HepG2 (cell line): ENCODE data around the gene GLRB. TPM values are rescaled to one million over a fixed set of nuclear protein-coding genes. Genes with fewer than 3 reads are reported as not detected.

Experiments
- CENPBD1 ChIP-seq: sonication (generic); formaldehyde crosslinking; IDR thresholded peaks from 2 replicates; pipeline ENCODE4 v1.8.0; 2022; ENCODE audit warnings: missing genetic modification reagents, low read depth, mild to moderate bottlenecking, borderline replicate concordance
- CHD2 ChIP-seq: IDR thresholded peaks from 2 replicates; pipeline ENCODE4 v1.6.1; 2011; ENCODE audit warnings: low read depth, low read length, improper control_type of control experiment
- KLF16 ChIP-seq, 2 experiments: sonication (generic) in 1 of 2; formaldehyde crosslinking in 1 of 2; IDR thresholded peaks; 2 replicates each; pipeline versions ENCODE4 v1.6.1 to v1.8.0; 2016 to 2023; ENCODE audit warnings: missing genetic modification reagents in 2 of 2, missing compliant biosample characterization in 1 of 2
- KMT2A ChIP-seq: sonication (generic); formaldehyde crosslinking; IDR thresholded peaks from 2 replicates; pipeline ENCODE4 v1.4.0; 2020; ENCODE audit warnings: missing genetic modification reagents
- NR1H2 ChIP-seq: sonication (generic); formaldehyde crosslinking; IDR thresholded peaks from 2 replicates; pipeline ENCODE4 v1.8.1; 2022; ENCODE audit warnings: low read depth, missing genetic modification reagents, borderline replicate concordance
- ONECUT2 ChIP-seq: sonication (generic); formaldehyde crosslinking; IDR thresholded peaks from 2 replicates; pipeline ENCODE4 v1.4.0; 2020; ENCODE audit warnings: missing genetic modification reagents
- PHF8 ChIP-seq: sonication (generic); formaldehyde crosslinking; IDR thresholded peaks from 2 replicates; pipeline ENCODE4 v1.5.0; 2020; ENCODE audit warnings: missing genetic modification reagents
- PPARG ChIP-seq: conservative IDR thresholded peaks from 2 replicates; pipeline ENCODE4 v1.6.1; 2016; ENCODE audit warnings: missing biosample characterization, missing genetic modification reagents
- REL ChIP-seq: sonication (generic); formaldehyde crosslinking; conservative IDR thresholded peaks from 2 replicates; pipeline ENCODE4 v1.8.0; 2022; ENCODE audit warnings: mild to moderate bottlenecking, missing genetic modification reagents, moderate library complexity
- SP140L ChIP-seq: sonication (generic); formaldehyde crosslinking; IDR thresholded peaks from 2 replicates; pipeline ENCODE4 v1.4.0; 2020; ENCODE audit warnings: missing genetic modification reagents, borderline replicate concordance
- ZNF260 ChIP-seq: sonication (generic); formaldehyde crosslinking; IDR thresholded peaks from 2 replicates; pipeline ENCODE4 v1.4.0; 2020; ENCODE audit warnings: missing genetic modification reagents, low read depth, mild to moderate bottlenecking, borderline replicate concordance
- ZNF292 ChIP-seq: sonication (generic); formaldehyde crosslinking; IDR thresholded peaks from 2 replicates; pipeline ENCODE4 v1.8.1; 2022; ENCODE audit warnings: mild to moderate bottlenecking, low read depth, missing genetic modification reagents, borderline replicate concordance
- ZNF335 ChIP-seq: sonication (generic); formaldehyde crosslinking; IDR thresholded peaks from 2 replicates; pipeline ENCODE4 v1.4.0; 2020; ENCODE audit warnings: missing genetic modification reagents
- ZNF510 ChIP-seq: sonication (generic); formaldehyde crosslinking; IDR thresholded peaks from 2 replicates; pipeline ENCODE4 v1.4.0; 2020; ENCODE audit warnings: low read depth, mild to moderate bottlenecking, missing genetic modification reagents
- ZNF564 ChIP-seq: sonication (generic); formaldehyde crosslinking; IDR thresholded peaks from 2 replicates; pipeline ENCODE4 v1.8.1; 2023; ENCODE audit warnings: mild to moderate bottlenecking, missing genetic modification reagents
- ZNF577 ChIP-seq: sonication (generic); formaldehyde crosslinking; IDR thresholded peaks from 2 replicates; pipeline ENCODE4 v1.4.0; 2020; ENCODE audit warnings: mild to moderate bottlenecking, low read depth, missing genetic modification reagents, borderline replicate concordance
- ZNF780A ChIP-seq: sonication (generic); formaldehyde crosslinking; IDR thresholded peaks from 2 replicates; pipeline ENCODE4 v1.8.0; 2022; ENCODE audit warnings: mild to moderate bottlenecking, missing genetic modification reagents, moderate library complexity
- ZNF782 ChIP-seq: sonication (generic); formaldehyde crosslinking; IDR thresholded peaks from 2 replicates; pipeline ENCODE4 v1.4.0; 2020; ENCODE audit warnings: missing genetic modification reagents, mild to moderate bottlenecking, borderline replicate concordance
- ZNF891 ChIP-seq: sonication (generic); formaldehyde crosslinking; IDR thresholded peaks from 2 replicates; pipeline ENCODE4 v1.5.0; 2020; ENCODE audit warnings: mild to moderate bottlenecking, missing genetic modification reagents
- polyA plus RNA-seq, 8 experiments: library from polyadenylated mRNA; depleted of rRNA in 3 of 8; stranded (reverse) in 7 of 8; unstranded in 1 of 8; fragments of >200 nt; fragmentation: Illumina TruSeq in 4 of 8; extraction: Trizol in 4 of 8; gene quantifications; 2 replicates each; pipeline versions ENCODE4 v1.2.1 to v1.2.3, GENCODE V29; 2011 to 2016; ENCODE audit warnings: low read depth in 4 of 8, missing spikeins in 1 of 8, mixed read lengths in 1 of 8; ENCODE audit not compliant: insufficient read depth in 1 of 8
- total RNA-seq, 5 experiments: library from RNA; depleted of rRNA; stranded (reverse); fragments of >200 nt; fragmentation: Illumina TruSeq; extraction: Trizol; gene quantifications; 2 replicates each; pipeline ENCODE4 v1.2.3, GENCODE V29; 2016; ENCODE audit warnings: low read depth in 1 of 5
- TF ChIP-seq, protein P1 (sequence below): sonication (generic); formaldehyde crosslinking; IDR thresholded peaks from 2 replicates; pipeline ENCODE4 v1.5.0; 2020; ENCODE audit warnings: mild to moderate bottlenecking, missing genetic modification reagents
- TF ChIP-seq, protein P2 (sequence below): sonication (generic); formaldehyde crosslinking; IDR thresholded peaks from 2 replicates; pipeline ENCODE4 v1.4.0; 2020; ENCODE audit warnings: missing genetic modification reagents
- TF ChIP-seq, protein P3 (sequence below): sonication (generic); formaldehyde crosslinking; IDR thresholded peaks from 2 replicates; pipeline ENCODE4 v1.4.0; 2020; ENCODE audit warnings: low read depth, missing genetic modification reagents

GLRB gene
- total and polyA plus RNA-seq, 2 of the 13 experiments (the other 11 are each of a cell fraction or from before 2014, with no cell fraction given): 0.17 to 0.24 TPM

DNA sequence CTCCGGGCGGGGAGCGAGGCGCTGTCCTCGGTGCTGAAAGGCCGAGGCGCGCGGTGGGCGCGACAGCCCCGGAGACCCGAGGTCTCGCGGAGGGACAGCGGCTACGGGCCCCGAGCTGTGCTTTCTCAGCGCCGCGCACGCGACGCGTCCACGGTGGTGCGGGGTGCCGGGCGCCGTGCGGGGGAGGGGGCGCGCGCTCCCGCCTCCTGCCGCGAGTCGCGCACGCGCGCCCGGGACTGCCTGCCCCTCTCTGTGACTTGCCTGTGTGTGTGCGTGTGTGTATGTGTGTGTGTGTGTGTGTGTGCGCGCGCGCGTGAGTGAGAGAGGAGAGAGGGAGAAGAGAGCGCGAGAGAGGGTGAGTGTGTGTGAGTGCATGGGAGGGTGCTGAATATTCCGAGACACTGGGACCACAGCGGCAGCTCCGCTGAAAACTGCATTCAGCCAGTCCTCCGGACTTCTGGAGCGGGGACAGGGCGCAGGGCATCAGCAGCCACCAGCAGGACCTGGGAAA is 144.5 kb downstream of the GLRB start, which contains the start of gene GRIA2 (continued):
- TF ChIP-seq, protein P1, sequence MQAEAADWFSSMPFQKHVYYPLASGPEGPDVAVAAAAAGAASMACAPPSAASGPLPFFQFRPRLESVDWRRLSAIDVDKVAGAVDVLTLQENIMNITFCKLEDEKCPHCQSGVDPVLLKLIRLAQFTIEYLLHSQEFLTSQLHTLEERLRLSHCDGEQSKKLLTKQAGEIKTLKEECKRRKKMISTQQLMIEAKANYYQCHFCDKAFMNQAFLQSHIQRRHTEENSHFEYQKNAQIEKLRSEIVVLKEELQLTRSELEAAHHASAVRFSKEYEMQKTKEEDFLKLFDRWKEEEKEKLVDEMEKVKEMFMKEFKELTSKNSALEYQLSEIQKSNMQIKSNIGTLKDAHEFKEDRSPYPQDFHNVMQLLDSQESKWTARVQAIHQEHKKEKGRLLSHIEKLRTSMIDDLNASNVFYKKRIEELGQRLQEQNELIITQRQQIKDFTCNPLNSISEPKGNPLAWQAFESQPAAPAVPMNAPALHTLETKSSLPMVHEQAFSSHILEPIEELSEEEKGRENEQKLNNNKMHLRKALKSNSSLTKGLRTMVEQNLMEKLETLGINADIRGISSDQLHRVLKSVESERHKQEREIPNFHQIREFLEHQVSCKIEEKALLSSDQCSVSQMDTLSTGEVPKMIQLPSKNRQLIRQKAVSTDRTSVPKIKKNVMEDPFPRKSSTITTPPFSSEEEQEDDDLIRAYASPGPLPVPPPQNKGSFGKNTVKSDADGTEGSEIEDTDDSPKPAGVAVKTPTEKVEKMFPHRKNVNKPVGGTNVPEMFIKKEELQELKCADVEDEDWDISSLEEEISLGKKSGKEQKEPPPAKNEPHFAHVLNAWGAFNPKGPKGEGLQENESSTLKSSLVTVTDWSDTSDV (CRISPR knock-in tag): peak; percentile 46; the same call in 1 of the 2 replicates
- TF ChIP-seq ZNF782 (CRISPR knock-in tag): no peak
- peak; percentile 90 for TF ChIP-seq ZNF891 (CRISPR knock-in tag)
- 0 out of 2 replicates have a peak, but pooled peaks have one; percentile 28 for TF ChIP-seq ONECUT2 (CRISPR knock-in tag)
- TF ChIP-seq REL (CRISPR knock-in tag): no peak
- 0 out of 2 replicates have a peak, but pooled peaks have one; percentile 41 for TF ChIP-seq ZNF335 (CRISPR knock-in tag)
- TF ChIP-seq PHF8: no peak
- TF ChIP-seq SP140L (CRISPR knock-in tag): no peak
- no peak for TF ChIP-seq ZNF292
- no peak for TF ChIP-seq CENPBD1 (CRISPR knock-in tag)
- peak; percentile 79; the same call in 1 of the 2 replicates for TF ChIP-seq NR1H2
- no peak for TF ChIP-seq ZNF577 (CRISPR knock-in tag)
- TF ChIP-seq KMT2A: no peak
- TF ChIP-seq PPARG (CRISPR knock-in tag): no peak
- TF ChIP-seq, protein P2, sequence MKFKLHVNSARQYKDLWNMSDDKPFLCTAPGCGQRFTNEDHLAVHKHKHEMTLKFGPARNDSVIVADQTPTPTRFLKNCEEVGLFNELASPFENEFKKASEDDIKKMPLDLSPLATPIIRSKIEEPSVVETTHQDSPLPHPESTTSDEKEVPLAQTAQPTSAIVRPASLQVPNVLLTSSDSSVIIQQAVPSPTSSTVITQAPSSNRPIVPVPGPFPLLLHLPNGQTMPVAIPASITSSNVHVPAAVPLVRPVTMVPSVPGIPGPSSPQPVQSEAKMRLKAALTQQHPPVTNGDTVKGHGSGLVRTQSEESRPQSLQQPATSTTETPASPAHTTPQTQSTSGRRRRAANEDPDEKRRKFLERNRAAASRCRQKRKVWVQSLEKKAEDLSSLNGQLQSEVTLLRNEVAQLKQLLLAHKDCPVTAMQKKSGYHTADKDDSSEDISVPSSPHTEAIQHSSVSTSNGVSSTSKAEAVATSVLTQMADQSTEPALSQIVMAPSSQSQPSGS (CRISPR knock-in tag): no peak
- peak; percentile 80; the same call in 1 of the 2 replicates for TF ChIP-seq ZNF564
- TF ChIP-seq ZNF510: no peak
- TF ChIP-seq KLF16 (CRISPR knock-in tag; IDR thresholded peaks at IDR 0.05): peak in 1 of 2 experiments; percentile 83; a peak in 2 of 4 replicates
- no peak for TF ChIP-seq ZNF780A
- TF ChIP-seq ZNF260 (CRISPR knock-in tag): no peak
- TF ChIP-seq, protein P3, sequence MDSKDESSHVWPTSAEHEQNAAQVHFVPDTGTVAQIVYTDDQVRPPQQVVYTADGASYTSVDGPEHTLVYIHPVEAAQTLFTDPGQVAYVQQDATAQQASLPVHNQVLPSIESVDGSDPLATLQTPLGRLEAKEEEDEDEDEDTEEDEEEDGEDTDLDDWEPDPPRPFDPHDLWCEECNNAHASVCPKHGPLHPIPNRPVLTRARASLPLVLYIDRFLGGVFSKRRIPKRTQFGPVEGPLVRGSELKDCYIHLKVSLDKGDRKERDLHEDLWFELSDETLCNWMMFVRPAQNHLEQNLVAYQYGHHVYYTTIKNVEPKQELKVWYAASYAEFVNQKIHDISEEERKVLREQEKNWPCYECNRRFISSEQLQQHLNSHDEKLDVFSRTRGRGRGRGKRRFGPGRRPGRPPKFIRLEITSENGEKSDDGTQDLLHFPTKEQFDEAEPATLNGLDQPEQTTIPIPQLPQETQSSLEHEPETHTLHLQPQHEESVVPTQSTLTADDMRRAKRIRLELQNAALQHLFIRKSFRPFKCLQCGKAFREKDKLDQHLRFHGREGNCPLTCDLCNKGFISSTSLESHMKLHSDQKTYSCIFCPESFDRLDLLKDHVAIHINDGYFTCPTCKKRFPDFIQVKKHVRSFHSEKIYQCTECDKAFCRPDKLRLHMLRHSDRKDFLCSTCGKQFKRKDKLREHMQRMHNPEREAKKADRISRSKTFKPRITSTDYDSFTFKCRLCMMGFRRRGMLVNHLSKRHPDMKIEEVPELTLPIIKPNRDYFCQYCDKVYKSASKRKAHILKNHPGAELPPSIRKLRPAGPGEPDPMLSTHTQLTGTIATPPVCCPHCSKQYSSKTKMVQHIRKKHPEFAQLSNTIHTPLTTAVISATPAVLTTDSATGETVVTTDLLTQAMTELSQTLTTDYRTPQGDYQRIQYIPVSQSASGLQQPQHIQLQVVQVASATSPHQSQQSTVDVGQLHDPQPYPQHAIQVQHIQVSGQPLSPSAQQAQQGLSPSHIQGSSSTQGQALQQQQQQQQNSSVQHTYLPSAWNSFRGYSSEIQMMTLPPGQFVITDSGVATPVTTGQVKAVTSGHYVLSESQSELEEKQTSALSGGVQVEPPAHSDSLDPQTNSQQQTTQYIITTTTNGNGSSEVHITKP: no peak
- no peak for TF ChIP-seq CHD2
